GM12872 (cell line): ENCODE measurements around the gene TRIM17.

Experiments
- TF ChIP-seq, protein P1 (sequence below): IDR thresholded peaks from 3 replicates; pipeline ENCODE4 v1.5.1; 2011; ENCODE audit warnings: low read depth, mild to moderate bottlenecking, low read length, moderate library complexity; ENCODE audit not compliant: insufficient read depth

TRIM17 gene

DNA sequence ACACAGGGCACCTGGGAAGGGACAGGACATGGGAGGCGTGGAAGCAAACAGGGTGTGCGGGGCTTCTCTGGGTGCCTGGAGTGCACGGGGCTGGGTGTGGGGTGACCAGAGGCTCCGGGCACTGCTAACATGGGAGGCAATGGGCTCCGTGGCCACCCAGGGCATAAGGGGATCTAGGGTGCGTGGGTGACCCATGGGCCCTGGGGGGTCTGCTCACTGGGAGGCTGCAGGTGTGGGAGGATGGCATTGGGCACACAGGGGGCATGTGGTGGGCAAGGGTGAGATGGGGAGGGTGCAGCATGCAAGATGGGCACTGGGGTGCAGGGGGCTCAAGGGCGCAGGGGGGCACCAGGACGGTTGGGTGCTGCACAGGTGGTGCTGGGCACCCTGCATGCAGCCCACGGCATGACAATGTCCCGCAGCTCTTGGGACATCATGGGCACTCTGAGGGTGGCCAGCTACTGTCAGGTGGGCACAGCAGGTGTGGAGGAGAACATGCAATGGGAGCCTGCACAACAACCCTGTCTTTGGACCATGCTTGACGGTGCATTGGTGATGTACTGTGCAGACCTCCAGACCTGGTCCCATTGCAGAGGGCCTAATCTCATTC is 25.1 kb downstream of the TRIM17 start:
- TF ChIP-seq, protein P1, sequence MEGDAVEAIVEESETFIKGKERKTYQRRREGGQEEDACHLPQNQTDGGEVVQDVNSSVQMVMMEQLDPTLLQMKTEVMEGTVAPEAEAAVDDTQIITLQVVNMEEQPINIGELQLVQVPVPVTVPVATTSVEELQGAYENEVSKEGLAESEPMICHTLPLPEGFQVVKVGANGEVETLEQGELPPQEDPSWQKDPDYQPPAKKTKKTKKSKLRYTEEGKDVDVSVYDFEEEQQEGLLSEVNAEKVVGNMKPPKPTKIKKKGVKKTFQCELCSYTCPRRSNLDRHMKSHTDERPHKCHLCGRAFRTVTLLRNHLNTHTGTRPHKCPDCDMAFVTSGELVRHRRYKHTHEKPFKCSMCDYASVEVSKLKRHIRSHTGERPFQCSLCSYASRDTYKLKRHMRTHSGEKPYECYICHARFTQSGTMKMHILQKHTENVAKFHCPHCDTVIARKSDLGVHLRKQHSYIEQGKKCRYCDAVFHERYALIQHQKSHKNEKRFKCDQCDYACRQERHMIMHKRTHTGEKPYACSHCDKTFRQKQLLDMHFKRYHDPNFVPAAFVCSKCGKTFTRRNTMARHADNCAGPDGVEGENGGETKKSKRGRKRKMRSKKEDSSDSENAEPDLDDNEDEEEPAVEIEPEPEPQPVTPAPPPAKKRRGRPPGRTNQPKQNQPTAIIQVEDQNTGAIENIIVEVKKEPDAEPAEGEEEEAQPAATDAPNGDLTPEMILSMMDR: no peak

DNA sequence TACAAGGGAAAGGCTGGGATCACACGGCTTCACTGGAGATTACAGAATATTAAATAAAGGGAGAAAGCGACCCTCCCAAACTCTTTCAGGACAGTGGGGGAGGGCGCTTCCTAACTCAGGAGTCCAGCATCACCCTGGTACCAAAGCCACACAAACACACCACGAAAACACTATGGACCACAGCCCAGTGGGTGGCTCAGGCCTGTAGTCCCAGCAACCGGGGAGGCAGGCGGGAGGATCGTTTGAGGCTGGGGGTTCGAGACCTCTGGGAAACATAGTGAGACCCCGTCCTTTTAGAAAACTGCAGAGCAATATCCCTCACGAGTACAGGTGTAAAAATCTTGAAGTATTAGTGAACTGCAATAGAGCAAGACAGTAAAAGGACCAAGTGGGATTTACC is 26.0 kb downstream of the TRIM17 start:
- TF ChIP-seq, protein P1: no peak

DNA sequence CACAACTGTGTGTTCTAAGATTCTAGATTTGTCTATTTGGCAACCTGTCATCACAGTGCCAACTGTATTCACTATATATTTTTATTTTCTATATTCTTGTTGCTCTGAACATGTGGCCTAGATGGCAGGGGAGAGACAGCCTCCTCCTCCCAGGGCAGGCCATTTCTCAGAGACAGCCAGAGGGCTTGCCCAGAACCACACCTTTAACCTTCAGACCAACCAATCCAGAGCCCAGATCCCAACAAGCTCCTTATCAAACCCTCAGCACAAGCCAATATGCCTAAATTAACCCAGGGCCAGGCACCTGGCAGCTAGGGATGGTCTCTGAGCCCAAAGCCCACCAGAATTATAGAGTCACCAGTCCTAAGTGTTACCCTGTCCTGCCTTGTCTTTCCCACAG is 29.3 kb downstream of the TRIM17 start:
- TF ChIP-seq, protein P1: no peak

DNA sequence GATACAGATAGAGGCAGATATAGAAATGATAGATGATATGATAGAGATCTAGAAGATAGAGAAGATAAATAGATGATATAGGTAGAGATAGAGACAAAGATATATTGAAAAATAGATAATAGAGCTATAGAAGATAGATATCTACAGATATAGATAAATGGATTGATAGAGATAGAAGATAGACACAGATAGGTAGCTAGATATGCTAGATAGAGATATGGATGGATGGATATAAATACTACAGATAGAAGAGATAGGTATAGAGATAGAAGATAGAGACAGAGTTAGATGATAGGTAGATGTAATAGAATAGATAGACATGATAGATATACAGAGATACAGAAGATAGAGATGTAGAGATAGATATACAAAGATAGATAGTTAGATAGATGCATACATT is 31.4 kb downstream of the TRIM17 start:
- TF ChIP-seq, protein P1: no peak

DNA sequence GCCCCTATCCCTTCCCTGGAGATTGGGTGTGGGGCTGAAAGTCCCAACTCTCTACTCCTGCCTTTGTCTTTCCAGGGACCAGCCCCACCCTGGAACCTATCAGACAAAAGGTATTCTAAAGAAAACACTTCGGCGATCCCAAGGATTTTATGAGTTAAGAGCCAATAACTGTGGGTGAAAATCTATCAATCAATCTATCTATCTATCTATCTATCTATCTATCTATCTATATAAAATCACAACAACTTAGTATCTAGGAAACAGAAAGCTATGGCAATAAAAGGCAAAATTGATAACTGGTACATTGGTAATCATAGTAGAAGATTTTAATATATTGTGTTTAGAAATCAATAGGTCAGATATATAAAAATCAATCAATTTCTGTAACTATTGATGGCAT is 32.9 kb downstream of the TRIM17 start:
- TF ChIP-seq, protein P1: no peak

DNA sequence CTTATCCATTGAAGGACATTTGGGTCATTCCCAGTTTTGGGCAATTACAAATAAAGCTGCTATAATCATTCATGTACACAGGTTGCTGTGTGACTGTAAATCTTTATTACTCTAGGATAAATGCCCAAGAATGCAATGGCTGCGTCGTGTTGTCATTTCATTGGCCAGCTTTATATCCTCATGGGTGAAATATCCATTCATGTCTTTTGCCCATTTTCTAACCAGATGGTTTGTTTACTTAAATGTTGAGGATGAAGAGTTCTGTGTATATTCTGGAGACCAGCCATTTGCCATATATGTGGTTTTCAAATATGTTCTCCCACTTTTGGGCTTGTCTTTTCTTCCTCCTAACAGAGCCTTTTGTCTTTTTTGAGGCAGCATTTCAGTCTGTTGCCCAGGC is 35.3 kb downstream of the TRIM17 start:
- TF ChIP-seq, protein P1: no peak

DNA sequence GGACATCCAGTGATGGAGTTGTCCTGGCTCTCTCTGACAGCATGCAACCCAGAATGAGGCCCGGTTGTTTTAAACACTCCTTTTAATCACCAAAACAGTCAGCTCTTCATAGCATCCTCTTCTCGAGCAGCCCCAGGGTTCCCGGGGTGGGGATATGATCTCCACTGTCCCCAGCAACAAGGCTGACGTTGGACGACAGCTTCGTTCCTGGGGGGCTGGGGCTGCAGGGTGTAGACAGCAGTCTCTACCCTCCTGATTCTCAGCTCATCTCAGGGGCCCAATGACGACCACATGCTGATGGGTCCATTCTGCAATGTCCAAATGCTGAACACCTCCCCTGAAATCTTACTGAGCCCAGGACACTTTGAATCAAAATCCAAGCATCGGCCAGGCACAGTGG is 37.0 kb downstream of the TRIM17 start:
- TF ChIP-seq, protein P1: no peak
